ENCODE measurements around the gene TRIM52. TPM values are rescaled to one million over a fixed set of nuclear protein-coding genes. Genes with fewer than 3 reads are reported as not detected.

The TRIM52 gene
- total and polyA plus RNA-seq, 2 of the 13 experiments (the other 11 are each of a cell fraction or from before 2014, with no cell fraction given) = 7.2 to 11.6 TPM

DNA sequence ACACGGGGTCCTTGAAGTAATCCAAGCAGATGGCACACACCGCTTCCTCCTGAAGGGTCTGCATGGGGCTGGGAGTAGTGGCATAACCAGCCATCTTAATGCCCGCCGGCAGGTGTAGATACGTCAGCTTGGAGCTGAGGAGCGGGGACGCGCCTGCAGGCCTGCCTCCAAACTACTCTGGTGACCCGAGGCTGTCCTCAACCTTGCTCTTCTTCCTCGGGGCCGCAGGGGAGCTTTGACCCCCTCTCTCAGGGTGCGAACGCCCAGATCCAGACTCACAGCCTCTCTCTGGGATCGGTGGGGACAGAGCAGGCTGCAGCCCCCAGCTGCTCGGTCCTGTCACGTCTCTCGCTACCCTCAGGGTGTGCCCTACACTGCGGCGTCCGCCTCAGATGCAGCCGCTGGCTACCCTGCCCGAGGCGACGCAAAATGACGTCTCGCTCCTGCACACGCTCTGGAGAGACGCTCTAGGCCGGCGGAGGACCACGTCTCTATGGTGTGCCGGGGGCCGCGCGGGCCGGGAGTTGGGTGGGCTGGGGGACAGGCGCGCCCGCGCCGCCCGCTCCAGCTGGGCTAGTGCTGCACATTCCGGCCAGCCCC lies at the start of gene TRIM52 (continued):
- TF ChIP-seq ZBTB21 (CRISPR knock-in tag; IDR thresholded peaks at IDR 0.05) (peak; percentile 91), FOXK2 (IDR thresholded peaks at IDR 0.05) (no peak), ZBTB7A (CRISPR knock-in tag; IDR thresholded peaks at IDR 0.05) (peak; percentile 21; the same call in 1 of the 2 replicates), TAF15 (IDR thresholded peaks at IDR 0.05; ENCODE audit: low read depth, low read length, poor library complexity, severe bottlenecking) (no peak), DR1 (CRISPR knock-in tag; IDR thresholded peaks at IDR 0.05) (peak; percentile 59; the same call in 1 of the 2 replicates), HMG20A (CRISPR knock-in tag; IDR thresholded peaks at IDR 0.05; ENCODE audit: borderline replicate concordance) (0 out of 2 replicates have a peak, but pooled peaks have one; percentile 1), KDM2A (CRISPR knock-in tag; IDR thresholded peaks at IDR 0.05; ENCODE audit: borderline replicate concordance, low read depth) (peak; percentile 97), GATAD1 (CRISPR knock-in tag; IDR thresholded peaks at IDR 0.05) (peak; percentile 96), ZFP82 (CRISPR knock-in tag; IDR thresholded peaks at IDR 0.05; ENCODE audit: borderline replicate concordance) (0 out of 2 replicates have a peak, but pooled peaks have one; percentile 7), KLF16 (CRISPR knock-in tag; IDR thresholded peaks at IDR 0.05) (peak in 1 of 2 experiments; percentile 78; a peak in 2 of 4 replicates), ZNF207 (IDR thresholded peaks at IDR 0.05; ENCODE audit: borderline replicate concordance) (no peak), TCF7L2 (IDR thresholded peaks at IDR 0.05; ENCODE audit: low read depth, low read length) (no peak), DNMT3B (CRISPR knock-in tag; conservative IDR thresholded peaks at IDR 0.05) (0 out of 2 replicates have a peak, but pooled peaks have one; percentile 70), CCAR2 (optimal IDR thresholded peaks at IDR 0.05; ENCODE audit: low read depth, low read length) (no peak), RAD51 (IDR thresholded peaks at IDR 0.05; ENCODE audit: borderline replicate concordance) (no peak), ZNF563 (CRISPR knock-in tag; IDR thresholded peaks at IDR 0.05) (peak; percentile 61; the same call in 1 of the 2 replicates), SETDB1 (CRISPR knock-in tag; IDR thresholded peaks at IDR 0.05; ENCODE audit: borderline replicate concordance) (no peak), ZBTB20 (CRISPR knock-in tag; IDR thresholded peaks at IDR 0.05; ENCODE audit: borderline replicate concordance, low read depth) (peak; percentile 39; the same call in 1 of the 2 replicates), SRSF4 (IDR thresholded peaks at IDR 0.05; ENCODE audit: low read depth, low read length, poor library complexity, severe bottlenecking) (no peak), SIX4 (CRISPR knock-in tag; IDR thresholded peaks at IDR 0.05) (peak; percentile 49; the same call in 1 of the 2 replicates)
- TF ChIP-seq, protein P1, sequence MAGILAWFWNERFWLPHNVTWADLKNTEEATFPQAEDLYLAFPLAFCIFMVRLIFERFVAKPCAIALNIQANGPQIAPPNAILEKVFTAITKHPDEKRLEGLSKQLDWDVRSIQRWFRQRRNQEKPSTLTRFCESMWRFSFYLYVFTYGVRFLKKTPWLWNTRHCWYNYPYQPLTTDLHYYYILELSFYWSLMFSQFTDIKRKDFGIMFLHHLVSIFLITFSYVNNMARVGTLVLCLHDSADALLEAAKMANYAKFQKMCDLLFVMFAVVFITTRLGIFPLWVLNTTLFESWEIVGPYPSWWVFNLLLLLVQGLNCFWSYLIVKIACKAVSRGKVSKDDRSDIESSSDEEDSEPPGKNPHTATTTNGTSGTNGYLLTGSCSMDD (CRISPR knock-in tag; IDR thresholded peaks at IDR 0.05) = no peak
- TF ChIP-seq, protein P2, sequence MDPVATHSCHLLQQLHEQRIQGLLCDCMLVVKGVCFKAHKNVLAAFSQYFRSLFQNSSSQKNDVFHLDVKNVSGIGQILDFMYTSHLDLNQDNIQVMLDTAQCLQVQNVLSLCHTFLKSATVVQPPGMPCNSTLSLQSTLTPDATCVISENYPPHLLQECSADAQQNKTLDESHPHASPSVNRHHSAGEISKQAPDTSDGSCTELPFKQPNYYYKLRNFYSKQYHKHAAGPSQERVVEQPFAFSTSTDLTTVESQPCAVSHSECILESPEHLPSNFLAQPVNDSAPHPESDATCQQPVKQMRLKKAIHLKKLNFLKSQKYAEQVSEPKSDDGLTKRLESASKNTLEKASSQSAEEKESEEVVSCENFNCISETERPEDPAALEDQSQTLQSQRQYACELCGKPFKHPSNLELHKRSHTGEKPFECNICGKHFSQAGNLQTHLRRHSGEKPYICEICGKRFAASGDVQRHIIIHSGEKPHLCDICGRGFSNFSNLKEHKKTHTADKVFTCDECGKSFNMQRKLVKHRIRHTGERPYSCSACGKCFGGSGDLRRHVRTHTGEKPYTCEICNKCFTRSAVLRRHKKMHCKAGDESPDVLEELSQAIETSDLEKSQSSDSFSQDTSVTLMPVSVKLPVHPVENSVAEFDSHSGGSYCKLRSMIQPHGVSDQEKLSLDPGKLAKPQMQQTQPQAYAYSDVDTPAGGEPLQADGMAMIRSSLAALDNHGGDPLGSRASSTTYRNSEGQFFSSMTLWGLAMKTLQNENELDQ (CRISPR knock-in tag; IDR thresholded peaks at IDR 0.05; ENCODE audit: borderline replicate concordance) = no peak
- TF ChIP-seq, protein P3, sequence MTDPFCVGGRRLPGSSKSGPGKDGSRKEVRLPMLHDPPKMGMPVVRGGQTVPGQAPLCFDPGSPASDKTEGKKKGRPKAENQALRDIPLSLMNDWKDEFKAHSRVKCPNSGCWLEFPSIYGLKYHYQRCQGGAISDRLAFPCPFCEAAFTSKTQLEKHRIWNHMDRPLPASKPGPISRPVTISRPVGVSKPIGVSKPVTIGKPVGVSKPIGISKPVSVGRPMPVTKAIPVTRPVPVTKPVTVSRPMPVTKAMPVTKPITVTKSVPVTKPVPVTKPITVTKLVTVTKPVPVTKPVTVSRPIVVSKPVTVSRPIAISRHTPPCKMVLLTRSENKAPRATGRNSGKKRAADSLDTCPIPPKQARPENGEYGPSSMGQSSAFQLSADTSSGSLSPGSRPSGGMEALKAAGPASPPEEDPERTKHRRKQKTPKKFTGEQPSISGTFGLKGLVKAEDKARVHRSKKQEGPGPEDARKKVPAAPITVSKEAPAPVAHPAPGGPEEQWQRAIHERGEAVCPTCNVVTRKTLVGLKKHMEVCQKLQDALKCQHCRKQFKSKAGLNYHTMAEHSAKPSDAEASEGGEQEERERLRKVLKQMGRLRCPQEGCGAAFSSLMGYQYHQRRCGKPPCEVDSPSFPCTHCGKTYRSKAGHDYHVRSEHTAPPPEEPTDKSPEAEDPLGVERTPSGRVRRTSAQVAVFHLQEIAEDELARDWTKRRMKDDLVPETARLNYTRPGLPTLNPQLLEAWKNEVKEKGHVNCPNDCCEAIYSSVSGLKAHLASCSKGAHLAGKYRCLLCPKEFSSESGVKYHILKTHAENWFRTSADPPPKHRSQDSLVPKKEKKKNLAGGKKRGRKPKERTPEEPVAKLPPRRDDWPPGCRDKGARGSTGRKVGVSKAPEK (CRISPR knock-in tag; IDR thresholded peaks at IDR 0.05; ENCODE audit: borderline replicate concordance) = no peak
- TF ChIP-seq, protein P4, sequence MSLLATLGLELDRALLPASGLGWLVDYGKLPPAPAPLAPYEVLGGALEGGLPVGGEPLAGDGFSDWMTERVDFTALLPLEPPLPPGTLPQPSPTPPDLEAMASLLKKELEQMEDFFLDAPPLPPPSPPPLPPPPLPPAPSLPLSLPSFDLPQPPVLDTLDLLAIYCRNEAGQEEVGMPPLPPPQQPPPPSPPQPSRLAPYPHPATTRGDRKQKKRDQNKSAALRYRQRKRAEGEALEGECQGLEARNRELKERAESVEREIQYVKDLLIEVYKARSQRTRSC (CRISPR knock-in tag; IDR thresholded peaks at IDR 0.05; ENCODE audit: low read depth) = no peak

Data from HepG2 (cell line).